Stimulated activated CD4-positive, alpha-beta T cell treated with anti-CD3 and anti-CD28 coated beads, Interleukin-12 subunit alpha, Interleukin-12 subunit beta, amount 100 ng/mL, for 48 hours (primary cell): Measurements from ENCODE around the gene NUAK1.

Experiments
- DNase-seq, 3 donors: peaks; one replicate each; pipeline ENCODE4 v3.0.0-alpha.2; 2020; ENCODE audit warnings: low read depth in 2 of 3, low spot score in 1 of 3

The NUAK1 gene

DNA sequence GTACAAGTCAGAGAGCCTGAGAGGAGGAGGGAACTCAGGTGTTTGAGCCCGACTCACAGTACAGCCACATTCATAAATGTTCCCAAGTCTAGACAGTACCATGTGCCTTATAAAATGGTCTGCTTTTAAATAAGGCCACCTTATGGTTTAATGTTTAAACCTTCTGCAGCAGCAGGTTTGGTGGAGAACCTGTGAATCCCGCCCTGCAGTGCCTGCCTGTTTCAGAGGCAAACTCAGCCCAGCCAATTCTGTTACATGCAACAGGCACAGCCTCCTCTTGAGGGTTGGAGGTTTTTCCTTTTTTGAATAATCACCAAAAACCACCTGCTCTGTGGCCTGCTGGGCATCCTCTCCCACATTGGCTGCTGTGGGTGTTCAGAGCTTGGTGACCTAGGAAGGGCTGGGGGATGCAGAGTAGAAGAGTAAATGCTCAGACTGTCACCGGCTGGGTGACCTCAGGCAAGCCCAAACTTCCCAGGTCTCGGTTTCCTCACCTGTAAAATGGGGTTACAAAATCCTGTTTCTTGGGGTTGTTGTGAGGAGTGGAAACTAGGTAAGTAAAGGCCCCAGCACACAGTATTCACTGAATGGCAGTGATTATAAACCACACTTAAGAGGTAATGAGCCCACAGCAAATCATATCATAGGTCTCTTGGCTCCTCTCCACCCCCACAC lies 28.0 kb downstream of the NUAK1 start:
- no peak for DNase-seq

GRCh38 chr12:106109168-106109910 lies 29.4 kb downstream of the NUAK1 start:
- DNase-seq: no peak

DNA sequence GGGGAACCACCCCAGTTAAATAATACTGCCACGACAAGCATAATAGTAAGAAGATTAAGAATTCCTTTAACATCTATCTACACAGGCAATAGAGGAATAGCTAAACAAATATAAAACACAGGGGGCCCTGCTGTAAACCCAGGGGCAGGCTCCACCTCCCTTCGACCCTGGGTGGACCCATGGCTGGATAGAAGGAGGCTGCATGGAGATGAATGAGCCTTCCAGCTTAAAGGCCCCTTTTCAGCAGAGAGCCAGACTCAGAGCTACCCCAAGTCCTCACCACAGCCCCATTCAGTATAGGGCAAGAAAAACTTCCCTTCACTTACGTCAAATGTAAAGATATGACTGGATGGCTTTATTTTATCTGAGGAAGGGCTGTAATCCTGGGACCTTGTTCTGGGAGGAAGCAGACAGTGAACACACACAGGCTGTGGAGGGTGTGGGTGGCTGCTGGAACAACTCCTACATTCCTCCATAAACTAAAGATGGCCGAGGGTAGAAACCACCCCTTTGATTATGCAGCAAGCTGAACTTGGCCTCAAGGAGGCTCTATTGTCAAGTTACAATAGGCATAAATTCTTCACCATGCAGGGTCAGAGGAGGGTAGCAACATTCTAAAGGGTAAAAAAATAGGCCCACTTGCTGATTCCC lies 30.4 kb downstream of the NUAK1 start:
- no peak for DNase-seq

DNA sequence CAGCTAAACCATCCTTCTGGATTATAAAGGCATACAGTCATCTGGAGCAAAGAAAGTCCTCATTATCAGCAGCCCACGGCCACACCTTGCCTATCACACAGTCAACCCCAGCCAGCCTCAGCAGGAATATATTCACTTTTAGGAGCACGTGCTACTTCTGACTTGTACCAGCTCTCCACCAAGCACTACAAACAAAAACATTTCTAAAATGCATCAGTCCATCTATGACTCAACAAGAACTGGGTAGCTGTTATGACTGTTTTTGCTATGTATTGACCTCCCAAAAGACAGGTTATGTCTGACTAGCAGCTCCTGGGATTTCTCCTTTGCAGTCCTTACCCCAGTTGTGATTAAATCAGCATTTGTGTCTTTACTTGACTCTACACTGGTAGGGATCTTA lies 31.2 kb downstream of the NUAK1 start:
- DNase-seq: no peak

- DNase-seq: no peak
These were observed 31.9 kb downstream of the NUAK1 start for GRCh38 chr12:106106892-106107291.

- no peak for DNase-seq
These were observed 32.6 kb downstream of the NUAK1 start for GRCh38 chr12:106106061-106106566.

DNA sequence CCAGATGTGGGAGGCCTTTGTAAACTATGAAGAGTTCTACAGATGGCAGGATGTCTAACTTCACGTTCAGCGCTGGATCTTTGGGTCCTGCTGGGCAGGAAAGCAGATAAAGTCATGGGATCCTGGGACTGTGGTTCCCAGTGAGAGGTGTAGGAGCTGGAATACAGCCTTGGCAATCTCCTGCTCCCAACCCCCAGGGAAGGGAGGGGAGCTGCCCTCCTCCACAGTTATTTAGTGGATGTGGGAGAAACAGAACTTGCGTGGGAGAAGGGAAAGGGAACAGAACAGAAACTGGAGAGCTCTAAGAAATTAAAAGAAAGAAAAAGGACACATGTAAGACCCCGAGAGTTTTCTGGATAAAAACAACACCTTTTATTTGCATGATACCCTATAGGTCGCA lies 37.0 kb downstream of the NUAK1 start:
- DNase-seq: no peak

GRCh38 chr12:106098691-106099200 lies 40.0 kb downstream of the NUAK1 start:
- no peak for DNase-seq

- DNase-seq: no peak
These were observed 41.7 kb downstream of the NUAK1 start for GRCh38 chr12:106097011-106097410.

DNA sequence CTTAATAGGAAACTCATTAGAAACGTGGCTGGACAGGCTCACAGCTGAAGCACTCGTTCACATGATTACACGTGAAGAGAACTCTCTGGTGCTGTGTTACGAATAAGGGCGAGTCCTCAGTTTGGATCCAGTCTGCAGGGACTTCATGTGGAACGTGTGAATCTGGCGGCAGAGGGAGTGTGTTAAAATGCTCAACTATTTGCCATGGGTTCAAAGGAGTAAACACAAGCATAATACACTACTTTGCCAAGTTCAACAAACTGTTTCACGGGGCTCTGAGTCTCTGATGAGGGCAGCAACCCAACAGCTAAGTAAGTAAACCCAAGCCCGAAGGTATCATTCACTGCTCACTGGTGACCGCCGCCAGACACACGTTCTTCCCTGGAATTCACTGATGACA lies 42.4 kb downstream of the NUAK1 start:
- no peak for DNase-seq

DNA sequence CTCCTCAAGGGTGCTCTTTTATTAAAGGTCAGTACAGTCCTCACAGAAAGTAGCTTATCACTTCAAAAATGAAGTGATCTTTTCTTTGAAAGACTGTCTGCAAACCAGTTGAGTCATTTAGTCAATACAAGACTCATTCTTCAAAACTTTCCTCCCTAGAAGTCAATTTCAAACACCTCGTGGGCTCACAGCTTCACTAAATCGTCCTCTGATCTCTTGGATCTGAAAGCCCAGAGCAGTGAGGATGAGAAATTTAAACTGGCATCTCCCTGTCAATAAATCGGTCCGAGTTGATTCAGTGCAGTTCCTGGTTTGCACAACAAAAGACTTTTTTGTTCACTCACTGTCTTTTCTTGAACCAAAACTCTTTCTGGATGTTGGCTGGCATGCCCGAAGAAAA lies 44.5 kb downstream of the NUAK1 start:
- DNase-seq: no peak

DNA sequence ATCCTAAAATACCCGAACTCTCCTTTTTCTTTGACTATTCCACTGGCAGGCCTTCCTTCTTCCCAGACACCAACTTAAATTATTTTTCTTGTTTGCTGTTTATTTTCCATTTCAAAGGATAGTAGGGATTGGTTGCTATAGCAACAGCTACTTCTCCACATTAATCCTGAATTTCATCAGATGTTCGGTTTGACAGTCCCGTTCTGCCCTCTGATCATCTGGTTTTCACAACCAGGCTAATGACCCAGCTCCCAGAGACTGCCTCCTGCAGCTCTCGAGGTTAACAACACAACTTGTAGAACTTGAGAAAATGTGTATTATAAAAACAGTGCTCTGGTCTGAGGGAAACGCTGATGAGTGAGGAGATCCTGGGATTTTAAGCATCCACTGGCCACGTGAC lies 45.5 kb downstream of the NUAK1 start:
- no peak for DNase-seq

GRCh38 chr12:106091446-106091820 lies 47.3 kb downstream of the NUAK1 start:
- no peak for DNase-seq

GRCh38 chr12:106090591-106091445 lies 47.9 kb downstream of the NUAK1 start:
- DNase-seq: no peak

DNA sequence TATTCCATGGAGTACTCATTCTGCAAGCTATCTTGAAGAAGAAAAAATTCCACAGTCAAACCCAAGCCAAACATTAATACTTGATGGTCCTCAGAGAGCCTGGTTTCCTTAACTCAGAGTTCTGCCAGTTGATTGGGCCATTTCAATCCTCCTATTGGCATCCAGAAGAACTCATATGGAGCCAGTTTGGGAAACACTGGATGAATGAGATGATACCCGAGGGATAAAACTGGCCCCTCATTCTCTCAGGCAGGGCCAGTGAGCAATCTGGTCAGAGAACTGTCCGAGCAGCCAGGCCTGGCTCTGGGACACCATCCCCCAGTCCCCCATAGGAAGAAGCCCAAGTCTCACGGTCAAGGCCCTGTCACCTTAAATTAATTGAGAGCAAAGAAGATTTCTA lies 48.8 kb downstream of the NUAK1 start:
- no peak for DNase-seq

DNA sequence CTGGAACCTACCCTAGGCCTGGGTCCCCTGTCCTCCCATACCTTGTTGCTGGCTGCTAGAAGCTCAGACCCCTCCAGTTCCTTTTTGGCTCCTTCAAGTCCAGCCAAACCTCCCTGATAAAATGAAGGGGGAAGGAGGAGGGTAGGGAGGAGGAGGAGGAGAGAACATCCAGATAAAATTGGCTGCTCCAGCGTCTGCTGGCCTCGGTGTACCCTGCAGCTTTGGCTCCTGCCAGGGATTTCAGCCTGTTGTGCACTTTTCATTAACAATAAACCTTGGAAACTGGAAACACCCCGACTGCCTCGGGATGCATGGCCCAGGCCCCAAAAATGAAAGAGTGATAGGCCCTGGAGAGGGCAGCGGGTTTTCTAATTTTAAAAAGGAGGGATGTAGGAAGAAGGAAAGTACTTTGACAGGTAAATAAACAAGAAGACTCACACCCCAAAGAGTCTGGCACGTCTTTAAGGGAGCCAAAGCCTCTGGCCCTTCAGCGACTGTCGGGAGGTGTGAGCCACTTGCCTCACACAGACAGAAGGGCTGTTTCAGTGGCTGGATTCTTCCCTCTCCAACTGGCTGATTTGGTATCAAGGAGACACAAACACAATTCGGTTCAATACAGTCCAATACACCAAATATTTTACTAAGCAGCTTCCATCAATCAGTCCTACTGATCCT lies 49.8 kb downstream of the NUAK1 start:
- DNase-seq: no peak

- no peak for DNase-seq
These were observed 50.4 kb downstream of the NUAK1 start for GRCh38 chr12:106088246-106088808.

GRCh38 chr12:106086696-106087095 lies 52.1 kb downstream of the NUAK1 start:
- DNase-seq: no peak

DNA sequence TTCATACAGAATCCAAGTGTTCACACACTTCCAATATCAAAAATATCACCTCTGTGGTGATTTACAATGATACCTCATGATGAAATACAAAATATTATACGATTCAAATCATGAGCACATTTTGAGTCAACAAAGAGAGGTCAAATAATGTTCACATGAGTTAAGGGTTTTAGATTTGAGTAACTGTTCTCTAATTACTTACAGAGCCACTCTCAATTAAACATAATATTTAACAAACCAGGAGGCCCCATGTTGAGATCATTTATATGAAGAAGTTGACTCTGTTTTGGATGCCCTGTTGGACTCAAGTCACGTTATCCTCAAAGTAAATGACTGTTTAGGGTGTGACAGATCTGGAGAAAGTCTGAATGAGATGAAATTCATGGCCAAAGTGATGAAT lies 53.5 kb downstream of the NUAK1 start:
- no peak for DNase-seq

- DNase-seq: no peak
These were observed 54.0 kb downstream of the NUAK1 start for GRCh38 chr12:106084759-106085158.
